HG03025 (cell line): Measurements from ENCODE around the gene ABCB8.

Experiments used
- ATAC-seq: cut with Tn5 transposase; IDR thresholded peaks from one replicate; pipeline ENCODE4 v1.9.1; 2021; ENCODE audit warnings: mild to moderate bottlenecking, moderate library complexity; ENCODE audit not compliant: unreplicated experiment, low FRiP score

The ABCB8 gene

GRCh38 chr7:151068069-151068773 lies 40.0 kb downstream of the ABCB8 start:
- ATAC-seq, result no peak

- no peak for ATAC-seq
Measured at GRCh38 chr7:151069841-151070573, 41.8 kb downstream of the ABCB8 start.

- ATAC-seq, result no peak
Measured at GRCh38 chr7:151070574-151070960, 42.3 kb downstream of the ABCB8 start.

GRCh38 chr7:151071032-151071866 lies 43.0 kb downstream of the ABCB8 start:
- ATAC-seq, result no peak

- ATAC-seq, result no peak
Measured at GRCh38 chr7:151073990-151074389, 45.7 kb downstream of the ABCB8 start.

GRCh38 chr7:151074817-151075661 lies 46.8 kb downstream of the ABCB8 start:
- ATAC-seq, result no peak

- ATAC-seq, result no peak
Measured at GRCh38 chr7:151075662-151075971, 47.4 kb downstream of the ABCB8 start.

GRCh38 chr7:151075978-151076426 lies 47.8 kb downstream of the ABCB8 start:
- ATAC-seq, result no peak

- ATAC-seq, result no peak
Measured at GRCh38 chr7:151076863-151077704, 48.8 kb downstream of the ABCB8 start.

GRCh38 chr7:151077705-151078232 lies 49.5 kb downstream of the ABCB8 start:
- no peak for ATAC-seq

GRCh38 chr7:151078233-151079040 lies 50.2 kb downstream of the ABCB8 start:
- no peak for ATAC-seq

- no peak for ATAC-seq
Measured at GRCh38 chr7:151079199-151079910, 51.1 kb downstream of the ABCB8 start.

- ATAC-seq, result peak; percentile 2
Measured at GRCh38 chr7:151080067-151080521, 51.8 kb downstream of the ABCB8 start.

- ATAC-seq, result peak; percentile 73
Measured at GRCh38 chr7:151080522-151081169, 52.4 kb downstream of the ABCB8 start, which contains the start of gene FASTK. Gene FASTK (minus strand): TSS chr7:151080809. CDS start chr7:151080766, 43 bp downstream.

GRCh38 chr7:151081170-151082101 lies 53.2 kb downstream of the ABCB8 start:
- ATAC-seq, result no peak
